IMR-90 (cell line): ENCODE results near the gene ARSD. TPM values are rescaled to one million over a fixed set of nuclear protein-coding genes. Genes with fewer than 3 reads are reported as not detected.

Experiments used
- ATAC-seq: fragments of 200-7000 bp; cut with Tn5 transposase; 2 replicates; pipeline ENCODE4 v1.9.1; 2020; ENCODE audit warnings: low read depth, mild to moderate bottlenecking, moderate library complexity
- BruUV-seq: library from RNA; stranded (reverse); fragments of 400-500 nt; replicated peaks from 2 replicates; lab custom pipeline; 2021; lab: Mats Ljungman, UMichigan
- CTCF ChIA-PET: fragments of 300-600 bp; formaldehyde crosslinking; extraction: SDS; loops from one replicate; lab custom pipeline; 2021; ENCODE audit warnings: antibody characterized with exemption; lab: Yijun Ruan, JAX
- POLR2A ChIA-PET: fragments of 300-600 bp; sonication (Branson Sonifier 250); formaldehyde crosslinking; loops from one replicate; lab custom pipeline; 2022; ENCODE audit warnings: antibody characterized with exemption; ENCODE audit not compliant: unreplicated experiment; lab: Charles Lee
- DNase-seq: peaks from one replicate; pipeline ENCODE4 v3.0.0; 2013
- H2AFZ ChIP-seq: replicated peaks from 2 replicates; pipeline ENCODE3; 2013; ENCODE audit warnings: low read length, mild to moderate bottlenecking; ENCODE audit not compliant: poor library complexity
- H2AK5ac ChIP-seq: 2 replicates; pipeline ENCODE4 v1.6.1; 2013; ENCODE audit warnings: low read depth, low read length, inconsistent platforms
- H2AK9ac ChIP-seq: replicated peaks from 2 replicates; pipeline ENCODE3; 2013; ENCODE audit warnings: mild to moderate bottlenecking, low read depth, low read length, moderate library complexity; ENCODE audit not compliant: poor library complexity
- H2BK120ac ChIP-seq: 2 replicates; pipeline ENCODE4 v1.6.1; 2013; ENCODE audit warnings: low read depth, low read length, inconsistent platforms
- H2BK15ac ChIP-seq: 3 replicates; pipeline ENCODE4 v1.6.1; 2013; ENCODE audit warnings: low read depth, low read length, inconsistent platforms
- H2BK20ac ChIP-seq: 2 replicates; pipeline ENCODE4 v1.6.1; 2013; ENCODE audit warnings: low read depth, mild to moderate bottlenecking, inconsistent platforms, low read length, moderate library complexity
- H2BK5ac ChIP-seq: 2 replicates; pipeline ENCODE4 v1.6.1; 2013; ENCODE audit warnings: mild to moderate bottlenecking, low read depth, low read length, inconsistent platforms; ENCODE audit not compliant: poor library complexity, severe bottlenecking
- H3K14ac ChIP-seq: replicated peaks from 2 replicates; pipeline ENCODE4 v1.6.1; 2013; ENCODE audit warnings: low read depth, low read length, inconsistent platforms
- H3K18ac ChIP-seq: 2 replicates; pipeline ENCODE4 v1.6.1; 2013; ENCODE audit warnings: low read depth, low read length, control low read depth
- H3K23ac ChIP-seq: 2 replicates; pipeline ENCODE4 v1.6.1; 2013; ENCODE audit warnings: low read depth, low read length, inconsistent platforms
- H3K27ac ChIP-seq: 2 replicates; pipeline ENCODE4 v1.5.1; 2013; ENCODE audit warnings: mild to moderate bottlenecking, control low read depth, low read length; ENCODE audit not compliant: insufficient read depth
- H3K27me3 ChIP-seq: 2 replicates; pipeline ENCODE4 v1.6.1; 2013; ENCODE audit warnings: low read length; ENCODE audit not compliant: control insufficient read depth, insufficient read depth
- H3K36me3 ChIP-seq: 2 replicates; pipeline ENCODE4 v1.6.1; 2013; ENCODE audit warnings: low read length, mixed read lengths; ENCODE audit not compliant: control insufficient read depth, insufficient read depth
- H3K4ac ChIP-seq: 2 replicates; pipeline ENCODE4 v1.6.1; 2013; ENCODE audit warnings: low read depth, low read length, inconsistent platforms
- H3K4me1 ChIP-seq: 2 replicates; pipeline ENCODE4 v1.6.1; 2013; ENCODE audit warnings: low read length, mixed read lengths; ENCODE audit not compliant: control insufficient read depth, insufficient read depth
- H3K4me2 ChIP-seq: 2 replicates; pipeline ENCODE4 v1.6.1; 2013; ENCODE audit warnings: low read depth, mild to moderate bottlenecking, control low read depth, low read length, moderate library complexity
- H3K4me3 ChIP-seq: 2 replicates; pipeline ENCODE4 v1.5.1; 2013; ENCODE audit warnings: low read depth, mild to moderate bottlenecking, control low read depth, low read length, moderate library complexity; ENCODE audit not compliant: insufficient read depth
- H3K56ac ChIP-seq: 2 replicates; pipeline ENCODE4 v1.6.1; 2013; ENCODE audit warnings: low read length, inconsistent platforms; ENCODE audit not compliant: insufficient read depth; ENCODE audit errors: extremely low read depth
- H3K79me1 ChIP-seq, 2 experiments: 2 replicates each; pipeline ENCODE4 v1.6.1; 2013; ENCODE audit warnings: low read length in 2 of 2, inconsistent platforms in 1 of 2, low read depth in 1 of 2
- H3K9ac ChIP-seq: 2 replicates; pipeline ENCODE4 v1.6.1; 2013; ENCODE audit warnings: low read depth, low read length, control low read depth
- H3K9me1 ChIP-seq: 2 replicates; pipeline ENCODE4 v1.6.1; 2013; ENCODE audit warnings: low read length, inconsistent platforms; ENCODE audit not compliant: insufficient read depth
- H3K9me3 ChIP-seq: 2 replicates; pipeline ENCODE4 v1.6.1; 2013; ENCODE audit warnings: low read length; ENCODE audit not compliant: control insufficient read depth, insufficient read depth
- H4K20me1 ChIP-seq: 2 replicates; pipeline ENCODE4 v1.6.1; 2013; ENCODE audit warnings: low read length, inconsistent platforms; ENCODE audit not compliant: insufficient read depth
- H4K5ac ChIP-seq: 2 replicates; pipeline ENCODE4 v1.6.1; 2013; ENCODE audit warnings: mild to moderate bottlenecking, low read depth, low read length, control low read depth
- H4K8ac ChIP-seq, 2 experiments: 2 replicates each; pipeline ENCODE4 v1.6.1; 2013; ENCODE audit warnings: low read depth in 2 of 2, low read length in 2 of 2, control low read depth in 1 of 2, inconsistent platforms in 1 of 2
- H4K91ac ChIP-seq: 2 replicates; pipeline ENCODE4 v1.6.1; 2013; ENCODE audit warnings: low read depth, low read length, inconsistent platforms; ENCODE audit not compliant: insufficient read depth
- SMC3 ChIP-seq: fragments of 150-350 bp; IDR thresholded peaks from 2 replicates; pipeline ENCODE4 v1.6.1; 2016; ENCODE audit warnings: low read depth, mild to moderate bottlenecking, antibody characterized with exemption, low read length, moderate library complexity
- WGBS, 2 experiments: methylation state at CpG; one replicate each; pipeline versions ENCODE4 v1.1.5 to v1.1.7; 2013; ENCODE audit warnings: missing lambda C conversion rate in 2 of 2; ENCODE audit not compliant: insufficient read length in 1 of 2; ENCODE audit errors: extremely low coverage in 2 of 2; 5-methylcytosine and 5-hydroxymethylcytosine counted together
- dilution Hi-C: fragments of 300-500 bp; cut with HindIII; formaldehyde crosslinking; loops from one replicate; pipeline ENCODE4 v1.14.3; 2018; ENCODE audit warnings: low sequenced_read_pairs; ENCODE audit not compliant: unreplicated experiment
- in situ Hi-C: fragments of 300-500 bp; cut with MboI; formaldehyde crosslinking; loops from 3 replicates; pipeline ENCODE4 v1.14.3; 2019; ENCODE audit warnings: low sequenced_read_pairs, inconsistent platforms, mixed read lengths
- intact Hi-C: fragments of 100-400 bp; cut with micrococcal nuclease; formaldehyde crosslinking; loops from 2 replicates; pipeline ENCODE4 v1.10.0; 2022
- polyA plus RNA-seq, 3 experiments: library from polyadenylated mRNA; depleted of rRNA; stranded (reverse); fragments of >200 nt; gene quantifications; 2 replicates each; pipeline ENCODE4 v1.2.3, GENCODE V29; 2012; ENCODE audit warnings: low replicate concordance in 1 of 3
- total RNA-seq: library from RNA; depleted of rRNA; stranded (reverse); fragments of >200 nt; gene quantifications from 2 replicates; pipeline ENCODE4 v1.2.3, GENCODE V29; 2012

The ARSD gene
- total and polyA plus RNA-seq, 2 of the 4 experiments (the other 2 are of a cell fraction): 5.1 to 6.3 TPM

- Histone ChIP-seq H3K4me1 (peaks cover 1% of the 10 kb centered on the region; the same call in 1 of the 2 replicates), H4K8ac (no peak overlapping the region), H3K27ac (no peak overlapping the region), H3K79me1 (no peaks in the 10 kb centered on the region), H2AFZ (no peak overlapping the region), H2BK120ac (no peak overlapping the region), H3K9ac (no peak overlapping the region), H2BK5ac (no peak overlapping the region), H3K18ac (no peak overlapping the region), H2BK20ac (no peak overlapping the region), H4K5ac (no peak overlapping the region), H2AK9ac (no peak overlapping the region), H3K27me3 (no peaks in the 10 kb centered on the region), H2AK5ac (no peak overlapping the region), H4K20me1 (no peaks in the 10 kb centered on the region), H3K36me3 (no peaks in the 10 kb centered on the region), H3K23ac (no peak overlapping the region), H3K4me2 (no peak overlapping the region), H3K9me3 (peaks cover 5% of the 10 kb centered on the region; the same call in 1 of the 2 replicates), H3K4ac (no peak overlapping the region), H3K4me3 (no peak overlapping the region), H4K91ac (no peak overlapping the region), H2BK15ac (no peak overlapping the region), H3K14ac (no peak overlapping the region), H3K9me1 (no peaks in the 10 kb centered on the region), H3K56ac (no peak overlapping the region)
- no TSS peak for BruUV-seq
- dilution Hi-C loops: no loop called here
- TF ChIP-seq SMC3: no peak
- intact Hi-C loops: no loop called here
- WGBS, 2 experiments: no CpG with 5 or more reads among the region's 14 CpGs
- DNase-seq: no peak
- ChIA-PET CTCF (no interaction called here), POLR2A (no interaction called here)
- ATAC-seq: no peak
- in situ Hi-C loops: no loop called here
Observed at GRCh38 chrX:2967584-2967983, 38.4 kb upstream of the ARSD start.
